ENCODE measurements around the gene PARP8.

The PARP8 gene

GRCh38 chr5:50854082-50854481 lies 187.6 kb downstream of the PARP8 start:
- DNase-seq (ENCODE audit: low read depth) = no peak

GRCh38 chr5:50855001-50855400 lies 188.6 kb downstream of the PARP8 start:
- no peak for DNase-seq (ENCODE audit: low read depth)

DNA sequence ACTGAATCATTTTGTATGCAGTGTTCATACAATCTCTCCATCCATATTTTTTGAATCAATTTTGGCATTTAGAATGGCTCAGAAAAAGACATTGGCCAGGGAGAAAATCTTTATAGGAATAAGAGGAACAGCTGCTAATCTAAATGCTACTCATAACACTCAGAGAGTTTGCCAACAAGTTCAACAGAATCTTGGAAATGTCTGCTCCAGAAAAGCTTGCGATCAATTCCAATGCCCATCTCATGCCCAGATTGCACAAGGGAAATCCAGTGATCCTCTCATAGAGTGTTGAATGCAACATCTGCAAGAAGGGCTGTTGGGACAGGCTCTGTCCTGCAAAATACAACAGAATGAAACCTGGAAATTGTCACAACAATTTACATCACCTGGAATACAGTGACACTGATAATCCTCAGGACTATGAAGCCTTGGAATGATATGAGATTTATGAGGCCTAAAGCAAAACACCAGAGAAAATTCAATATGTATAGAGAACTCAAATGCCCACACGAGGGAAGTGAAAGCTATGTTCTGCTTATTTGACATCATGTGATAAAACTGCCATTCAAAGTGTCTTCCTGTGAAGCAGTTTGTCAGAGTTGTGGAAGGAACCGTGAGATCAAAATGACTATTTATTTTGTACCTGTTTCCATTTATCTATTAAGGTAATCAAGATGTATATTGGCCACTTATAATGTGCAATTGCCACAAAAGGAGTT lies 190.1 kb downstream of the PARP8 start:
- DNase-seq (ENCODE audit: low read depth) = no peak

DNA sequence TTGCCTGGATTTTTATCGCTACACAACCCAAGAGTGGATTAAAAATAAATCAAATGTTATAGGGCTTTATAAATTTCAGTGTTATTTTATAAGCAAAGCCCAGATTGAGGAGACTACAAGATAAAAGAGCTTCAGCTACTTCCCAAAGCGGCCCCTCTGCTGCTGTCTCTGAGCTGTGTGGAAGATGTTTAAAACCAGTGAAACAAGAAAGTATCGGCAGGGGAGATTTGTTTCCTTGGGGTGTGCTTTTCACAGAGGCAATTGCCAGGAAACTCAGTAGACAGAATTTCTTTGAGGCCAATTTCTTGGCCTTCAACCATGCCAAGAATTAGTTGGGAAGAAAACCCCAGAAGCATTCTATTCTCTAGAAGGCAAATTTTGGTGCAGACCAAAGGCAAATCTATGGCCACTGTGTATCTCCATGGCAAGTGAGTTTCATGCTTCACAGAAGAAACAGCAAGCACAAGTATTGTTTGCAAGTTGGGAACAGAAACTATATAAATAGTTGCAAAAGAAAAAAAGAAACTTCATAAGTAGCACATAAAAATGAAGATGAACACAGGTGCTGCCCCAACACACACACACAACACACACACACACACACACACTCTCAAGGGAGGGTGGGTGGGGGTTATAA lies 197.2 kb downstream of the PARP8 start:
- DNase-seq (ENCODE audit: low read depth) = no peak

DNA sequence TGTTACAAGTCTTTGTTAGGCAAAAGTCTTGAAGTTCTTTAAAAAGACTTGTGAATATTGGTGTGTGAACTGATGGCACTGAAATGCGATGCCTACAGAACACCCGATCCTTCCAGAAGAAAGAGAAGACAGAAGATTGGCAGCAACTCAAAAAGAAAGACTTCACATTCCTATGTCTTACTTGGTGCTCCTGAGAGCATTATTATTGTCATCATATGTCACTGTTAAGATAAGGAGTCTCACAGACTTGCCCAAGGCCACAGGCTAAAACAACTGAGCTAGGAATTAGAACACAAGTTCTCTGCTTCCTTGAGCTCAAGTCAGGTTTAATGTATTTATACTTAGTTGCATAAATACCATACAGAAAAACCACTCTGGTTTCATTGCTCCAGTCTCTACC lies 198.0 kb downstream of the PARP8 start:
- no peak for DNase-seq (ENCODE audit: low read depth)

DNA sequence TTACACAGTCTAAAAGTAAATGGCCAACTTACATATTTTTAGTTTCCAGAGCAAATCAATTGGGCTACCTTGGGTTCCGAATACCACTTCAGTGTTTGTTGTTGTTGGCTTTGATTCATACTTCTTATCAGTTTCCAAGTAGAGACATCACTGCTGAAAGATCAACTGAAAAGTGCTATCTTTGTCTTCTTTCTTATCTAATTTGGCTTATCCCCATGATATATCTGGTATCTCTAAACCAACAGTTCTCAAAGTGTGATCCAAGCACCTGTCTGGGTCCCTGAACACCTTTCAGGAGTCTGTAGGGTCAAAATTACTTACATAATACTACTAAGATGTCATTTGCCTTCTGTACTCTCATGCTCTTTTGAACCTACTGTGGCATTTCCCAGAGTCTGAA lies 200.0 kb downstream of the PARP8 start:
- DNase-seq (ENCODE audit: low read depth) = no peak

DNA sequence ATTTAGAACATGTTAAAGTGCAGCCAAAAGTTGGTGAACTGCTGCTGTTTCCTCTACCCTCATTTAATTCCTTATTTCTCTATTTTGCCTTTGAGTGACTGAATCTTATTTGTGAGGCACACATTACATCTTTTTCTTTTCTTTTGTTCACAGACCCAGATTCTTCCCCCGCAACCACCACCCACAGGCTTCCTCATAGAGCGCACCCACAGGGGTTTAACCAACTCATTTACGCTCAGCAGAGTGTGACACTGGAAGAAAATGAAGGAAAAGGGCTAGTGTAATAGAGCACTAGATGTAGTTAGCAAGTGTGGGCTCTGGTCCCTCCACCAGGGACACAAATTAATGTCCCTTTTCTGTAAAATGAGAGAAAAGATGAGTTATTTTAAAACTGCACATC lies 200.7 kb downstream of the PARP8 start:
- DNase-seq (ENCODE audit: low read depth) = no peak

GRCh38 chr5:50873595-50874277 lies 207.3 kb downstream of the PARP8 start:
- DNase-seq (ENCODE audit: low read depth) = no peak

DNA sequence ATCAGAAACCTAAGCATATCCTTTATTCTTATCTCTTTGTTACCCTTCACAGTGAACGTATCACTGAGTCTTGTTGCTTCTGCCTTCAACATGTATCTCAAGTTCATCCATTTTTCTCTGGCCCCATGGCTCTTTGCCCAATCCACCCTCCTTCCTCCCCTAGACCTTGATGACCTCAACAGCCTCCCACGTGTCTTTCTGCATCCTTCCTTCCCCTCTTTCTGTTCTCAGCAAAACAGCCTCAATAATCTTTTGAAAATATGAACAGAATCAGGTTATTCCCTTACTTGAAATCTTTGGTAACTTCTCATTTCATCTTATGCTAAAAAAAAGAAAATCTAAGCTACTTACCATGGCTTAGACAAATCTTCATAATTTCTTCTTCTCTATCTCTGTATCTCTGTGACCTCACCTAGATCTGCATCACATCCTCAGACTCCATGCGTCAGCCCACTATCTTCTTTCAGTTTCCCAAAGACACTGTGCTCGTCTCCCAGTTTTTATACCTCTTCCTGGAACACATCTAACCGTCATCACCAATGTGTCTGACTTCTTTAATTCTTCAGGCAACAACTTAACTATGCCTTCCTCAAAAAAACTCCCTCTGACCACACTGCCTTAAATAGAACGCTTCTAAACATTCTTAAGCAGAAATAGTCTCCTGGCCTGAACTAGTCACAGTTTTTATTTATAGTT lies 208.0 kb downstream of the PARP8 start:
- DNase-seq (ENCODE audit: low read depth) = no peak

DNA sequence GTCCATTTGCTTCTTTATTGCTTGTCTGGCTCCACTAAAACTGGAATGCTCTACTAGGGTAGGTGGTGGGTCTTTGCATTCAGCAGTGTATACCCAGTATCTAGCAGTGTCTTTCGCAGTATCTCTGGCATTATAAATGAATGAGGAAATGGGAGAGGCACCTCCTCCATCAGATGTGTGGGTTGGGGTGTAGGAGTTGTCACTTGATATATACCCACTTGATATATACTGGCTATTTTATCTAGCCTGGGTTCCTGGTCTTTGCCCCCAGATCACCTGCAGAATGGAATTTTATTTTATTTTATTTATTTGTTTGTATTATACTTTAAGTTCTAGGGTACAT lies 208.5 kb downstream of the PARP8 start:
- no peak for DNase-seq (ENCODE audit: low read depth)

DNA sequence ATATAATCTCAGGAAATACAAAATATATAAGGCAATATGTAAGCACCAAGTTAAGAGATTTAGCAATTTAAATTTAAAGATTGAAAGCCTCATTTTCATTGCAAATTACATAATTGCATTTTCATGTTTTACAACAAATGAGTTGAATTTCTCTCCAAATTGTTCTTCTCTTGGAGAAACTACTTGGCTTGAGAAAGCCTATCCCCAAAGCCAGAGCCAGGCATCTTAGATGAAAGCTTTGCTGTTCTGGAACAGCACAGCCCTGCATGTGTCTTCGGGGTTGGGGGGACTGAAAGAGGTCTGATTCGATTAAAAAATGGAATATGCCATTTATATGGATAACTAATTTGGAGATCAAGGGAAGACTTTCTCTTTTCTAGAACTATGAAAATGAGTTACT lies 212.0 kb downstream of the PARP8 start:
- no peak for DNase-seq (ENCODE audit: low read depth)

GRCh38 chr5:50881407-50881806 lies 215.0 kb downstream of the PARP8 start:
- no peak for DNase-seq (ENCODE audit: low read depth)

DNA sequence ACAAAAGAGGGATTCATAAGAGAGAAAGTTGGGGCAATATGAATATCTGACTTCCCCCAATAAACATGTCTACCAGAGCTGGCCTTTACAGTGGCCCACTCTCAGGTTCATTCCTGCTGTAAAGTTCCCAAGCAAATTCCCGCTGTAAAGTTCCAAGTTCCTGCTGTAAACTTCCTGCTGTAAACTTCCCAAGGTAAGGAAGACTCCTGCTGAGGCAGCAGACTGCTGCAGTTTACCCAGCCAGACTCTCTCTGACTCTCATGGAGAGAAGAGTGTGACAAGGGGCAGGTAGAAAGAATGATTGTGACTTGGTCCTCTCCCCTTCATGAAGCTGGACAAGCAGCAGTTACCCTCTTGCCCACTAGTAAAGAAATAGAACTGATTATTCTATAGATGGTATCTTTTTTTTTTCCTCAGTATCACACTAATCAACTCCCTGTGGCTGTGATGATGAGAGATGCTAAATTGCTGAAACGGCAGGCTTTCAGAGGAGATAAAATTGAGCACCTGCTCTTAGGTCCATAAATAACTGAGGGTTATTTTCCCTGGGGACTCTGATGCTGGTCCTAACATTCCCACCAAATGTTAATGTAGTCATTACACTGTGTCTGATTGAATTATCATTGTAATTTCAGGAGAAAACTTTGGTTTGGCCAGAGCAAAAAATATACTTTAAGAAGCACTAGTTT lies 220.4 kb downstream of the PARP8 start:
- no peak for DNase-seq (ENCODE audit: low read depth)

GRCh38 chr5:50887889-50888633 lies 221.6 kb downstream of the PARP8 start:
- no peak for DNase-seq (ENCODE audit: low read depth)

DNA sequence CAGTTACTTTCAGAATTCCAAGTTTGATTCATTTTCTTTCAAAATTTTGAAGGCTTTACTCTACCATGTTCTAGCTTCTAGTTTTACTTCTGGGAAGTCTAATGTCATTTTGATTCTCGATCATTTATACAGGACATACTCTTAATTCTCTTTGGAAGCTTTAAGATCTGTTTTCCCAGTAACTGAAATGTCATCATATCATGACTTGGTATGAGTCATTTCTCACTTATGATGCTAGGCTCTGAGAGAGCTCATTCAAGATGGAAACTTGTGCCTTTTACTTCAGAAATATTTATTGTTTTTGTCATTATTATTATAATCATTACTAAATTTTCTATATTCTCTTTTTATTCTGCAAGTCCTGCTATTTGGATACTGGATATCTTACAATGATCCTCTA lies 222.3 kb downstream of the PARP8 start:
- no peak for DNase-seq (ENCODE audit: low read depth)

- DNase-seq (ENCODE audit: low read depth) = no peak
Observed at GRCh38 chr5:50889790-50890189, 223.4 kb downstream of the PARP8 start.

All from stimulated activated CD8-positive, alpha-beta memory T cell treated with anti-CD3 and anti-CD28 coated beads, Interleukin-4, amount 100 ng/mL, for 24 hours (primary cell).